Measurements from ENCODE around the gene CACNA1C.

DNA sequence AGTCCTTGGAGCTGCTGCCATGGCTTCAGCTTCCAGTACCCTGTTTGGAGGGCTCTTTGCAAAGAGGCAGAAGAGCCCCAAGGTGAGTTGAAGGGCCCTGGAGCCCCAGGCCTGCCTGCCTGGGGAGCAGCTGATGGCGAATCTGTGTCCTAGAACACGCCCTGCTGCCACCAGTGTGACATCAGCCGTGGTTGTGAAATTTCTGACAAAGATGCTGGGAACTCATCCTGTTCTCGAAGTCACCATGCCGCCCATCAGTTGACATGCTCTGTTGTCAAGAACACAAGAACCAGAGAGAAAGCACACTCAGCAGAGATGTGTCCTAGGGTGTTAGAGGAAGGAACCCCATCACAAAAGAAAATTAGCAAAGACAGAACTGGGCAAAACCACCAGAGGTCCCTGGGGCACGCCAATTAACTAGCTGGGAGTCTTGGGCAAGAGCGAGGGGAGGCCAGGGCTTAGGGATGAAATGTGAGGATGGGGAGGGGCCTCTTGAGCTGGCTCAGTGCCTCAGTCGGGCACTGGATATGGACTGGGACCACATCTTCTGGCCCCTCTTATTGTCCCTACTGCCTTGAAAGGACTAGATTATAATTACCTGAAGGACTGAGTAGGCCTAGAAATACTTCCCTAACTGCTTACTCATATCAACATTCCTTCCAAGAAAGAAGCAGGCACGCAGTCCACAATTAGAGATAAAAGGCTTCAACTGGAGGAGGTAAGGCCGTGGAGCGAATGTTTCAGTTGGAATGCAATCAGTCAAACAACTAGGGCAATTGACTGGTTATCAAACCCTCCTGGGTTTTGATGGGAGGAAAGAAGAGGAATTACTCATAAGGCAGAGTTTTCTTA, 163.1 kb downstream of the CACNA1C start:
- TF ChIP-seq, protein P1, sequence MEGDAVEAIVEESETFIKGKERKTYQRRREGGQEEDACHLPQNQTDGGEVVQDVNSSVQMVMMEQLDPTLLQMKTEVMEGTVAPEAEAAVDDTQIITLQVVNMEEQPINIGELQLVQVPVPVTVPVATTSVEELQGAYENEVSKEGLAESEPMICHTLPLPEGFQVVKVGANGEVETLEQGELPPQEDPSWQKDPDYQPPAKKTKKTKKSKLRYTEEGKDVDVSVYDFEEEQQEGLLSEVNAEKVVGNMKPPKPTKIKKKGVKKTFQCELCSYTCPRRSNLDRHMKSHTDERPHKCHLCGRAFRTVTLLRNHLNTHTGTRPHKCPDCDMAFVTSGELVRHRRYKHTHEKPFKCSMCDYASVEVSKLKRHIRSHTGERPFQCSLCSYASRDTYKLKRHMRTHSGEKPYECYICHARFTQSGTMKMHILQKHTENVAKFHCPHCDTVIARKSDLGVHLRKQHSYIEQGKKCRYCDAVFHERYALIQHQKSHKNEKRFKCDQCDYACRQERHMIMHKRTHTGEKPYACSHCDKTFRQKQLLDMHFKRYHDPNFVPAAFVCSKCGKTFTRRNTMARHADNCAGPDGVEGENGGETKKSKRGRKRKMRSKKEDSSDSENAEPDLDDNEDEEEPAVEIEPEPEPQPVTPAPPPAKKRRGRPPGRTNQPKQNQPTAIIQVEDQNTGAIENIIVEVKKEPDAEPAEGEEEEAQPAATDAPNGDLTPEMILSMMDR (IDR thresholded peaks at IDR 0.05; ENCODE audit: low read depth, low read length, poor library complexity, severe bottlenecking) = no peak
- no peak for TF ChIP-seq EZH2phosphoT487 (IDR thresholded peaks at IDR 0.05; ENCODE audit: borderline replicate concordance, low read length)

Measured in DOHH2 (cell line).